Measurements from ENCODE around the gene CDC42EP3. TPM values are rescaled to one million over a fixed set of nuclear protein-coding genes. Genes with fewer than 3 reads are reported as not detected.

Gene CDC42EP3
- total and polyA plus RNA-seq, 2 experiments from 2014 or later, result 31.4 TPM

DNA sequence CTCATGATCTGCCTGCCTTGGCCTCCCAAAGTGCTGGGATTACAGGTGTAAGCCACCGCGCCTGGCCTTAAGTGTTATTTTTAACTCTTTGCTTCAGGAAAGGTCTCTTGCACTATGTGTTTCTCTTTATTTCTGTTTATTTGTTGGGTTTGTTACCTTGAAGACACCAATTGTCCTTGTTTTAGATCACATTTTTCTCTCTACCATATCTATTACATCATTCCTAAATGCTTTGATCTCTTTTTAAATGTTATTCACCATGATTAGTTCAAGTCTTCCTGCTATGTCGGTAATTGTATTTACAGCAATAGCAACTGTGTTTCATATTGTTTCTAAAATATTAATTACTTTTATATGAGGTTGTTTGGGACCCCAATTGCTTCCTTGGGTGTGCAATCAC is 77.7 kb downstream of the CDC42EP3 start:
- Histone ChIP-seq H3K27me3 (ENCODE audit: insufficient read depth) (no peaks in the 10 kb centered on the region), H4K20me1 (replicated peaks; ENCODE audit: insufficient read depth) (no peaks in the 10 kb centered on the region), H3K4me1 (ENCODE audit: insufficient read depth) (peaks cover 17% of the 10 kb centered on the region), H3K4me2 (no peak overlapping the region), H3K79me2 (replicated peaks; ENCODE audit: insufficient read depth) (no peaks in the 10 kb centered on the region), H3K4me3 (no peak overlapping the region), H3F3A (replicated peaks; ENCODE audit: low read depth) (no peaks in the 10 kb centered on the region), H3K9me2 (ENCODE audit: insufficient read depth) (no peaks in the 10 kb centered on the region; the same call in none of the 2 replicates), H3K27ac (ENCODE audit: low read depth) (no peak overlapping the region), H3K36me3 (ENCODE audit: insufficient read depth) (peaks cover 11% of the 10 kb centered on the region; the same call in 1 of the 2 replicates), H2AFZ (no peak overlapping the region)
- Mint-ChIP-seq H3K36me3 (ENCODE audit: low read depth) (peaks cover 20% of the 10 kb centered on the region), H3K4me1 (peaks cover 18% of the 10 kb centered on the region), H3K27me3 (ENCODE audit: insufficient read depth, low read depth, poor library complexity) (peaks cover 2% of the 10 kb centered on the region), H3K9me3 (peaks cover 26% of the 10 kb centered on the region), H3K27ac (no peak overlapping the region), H3K4me3 (no peak overlapping the region)
- DNase-seq (ENCODE audit: low spot score) (no peak), ATAC-seq (no peak)
- no peak for TF ChIP-seq CTCF (conservative IDR thresholded peaks at IDR 0.05; ENCODE audit: low read depth in 2 of 2)
- no peak for TF ChIP-seq STAT1 (IDR thresholded peaks at IDR 0.05; ENCODE audit: unreplicated experiment)
- TF ChIP-seq, protein P1, sequence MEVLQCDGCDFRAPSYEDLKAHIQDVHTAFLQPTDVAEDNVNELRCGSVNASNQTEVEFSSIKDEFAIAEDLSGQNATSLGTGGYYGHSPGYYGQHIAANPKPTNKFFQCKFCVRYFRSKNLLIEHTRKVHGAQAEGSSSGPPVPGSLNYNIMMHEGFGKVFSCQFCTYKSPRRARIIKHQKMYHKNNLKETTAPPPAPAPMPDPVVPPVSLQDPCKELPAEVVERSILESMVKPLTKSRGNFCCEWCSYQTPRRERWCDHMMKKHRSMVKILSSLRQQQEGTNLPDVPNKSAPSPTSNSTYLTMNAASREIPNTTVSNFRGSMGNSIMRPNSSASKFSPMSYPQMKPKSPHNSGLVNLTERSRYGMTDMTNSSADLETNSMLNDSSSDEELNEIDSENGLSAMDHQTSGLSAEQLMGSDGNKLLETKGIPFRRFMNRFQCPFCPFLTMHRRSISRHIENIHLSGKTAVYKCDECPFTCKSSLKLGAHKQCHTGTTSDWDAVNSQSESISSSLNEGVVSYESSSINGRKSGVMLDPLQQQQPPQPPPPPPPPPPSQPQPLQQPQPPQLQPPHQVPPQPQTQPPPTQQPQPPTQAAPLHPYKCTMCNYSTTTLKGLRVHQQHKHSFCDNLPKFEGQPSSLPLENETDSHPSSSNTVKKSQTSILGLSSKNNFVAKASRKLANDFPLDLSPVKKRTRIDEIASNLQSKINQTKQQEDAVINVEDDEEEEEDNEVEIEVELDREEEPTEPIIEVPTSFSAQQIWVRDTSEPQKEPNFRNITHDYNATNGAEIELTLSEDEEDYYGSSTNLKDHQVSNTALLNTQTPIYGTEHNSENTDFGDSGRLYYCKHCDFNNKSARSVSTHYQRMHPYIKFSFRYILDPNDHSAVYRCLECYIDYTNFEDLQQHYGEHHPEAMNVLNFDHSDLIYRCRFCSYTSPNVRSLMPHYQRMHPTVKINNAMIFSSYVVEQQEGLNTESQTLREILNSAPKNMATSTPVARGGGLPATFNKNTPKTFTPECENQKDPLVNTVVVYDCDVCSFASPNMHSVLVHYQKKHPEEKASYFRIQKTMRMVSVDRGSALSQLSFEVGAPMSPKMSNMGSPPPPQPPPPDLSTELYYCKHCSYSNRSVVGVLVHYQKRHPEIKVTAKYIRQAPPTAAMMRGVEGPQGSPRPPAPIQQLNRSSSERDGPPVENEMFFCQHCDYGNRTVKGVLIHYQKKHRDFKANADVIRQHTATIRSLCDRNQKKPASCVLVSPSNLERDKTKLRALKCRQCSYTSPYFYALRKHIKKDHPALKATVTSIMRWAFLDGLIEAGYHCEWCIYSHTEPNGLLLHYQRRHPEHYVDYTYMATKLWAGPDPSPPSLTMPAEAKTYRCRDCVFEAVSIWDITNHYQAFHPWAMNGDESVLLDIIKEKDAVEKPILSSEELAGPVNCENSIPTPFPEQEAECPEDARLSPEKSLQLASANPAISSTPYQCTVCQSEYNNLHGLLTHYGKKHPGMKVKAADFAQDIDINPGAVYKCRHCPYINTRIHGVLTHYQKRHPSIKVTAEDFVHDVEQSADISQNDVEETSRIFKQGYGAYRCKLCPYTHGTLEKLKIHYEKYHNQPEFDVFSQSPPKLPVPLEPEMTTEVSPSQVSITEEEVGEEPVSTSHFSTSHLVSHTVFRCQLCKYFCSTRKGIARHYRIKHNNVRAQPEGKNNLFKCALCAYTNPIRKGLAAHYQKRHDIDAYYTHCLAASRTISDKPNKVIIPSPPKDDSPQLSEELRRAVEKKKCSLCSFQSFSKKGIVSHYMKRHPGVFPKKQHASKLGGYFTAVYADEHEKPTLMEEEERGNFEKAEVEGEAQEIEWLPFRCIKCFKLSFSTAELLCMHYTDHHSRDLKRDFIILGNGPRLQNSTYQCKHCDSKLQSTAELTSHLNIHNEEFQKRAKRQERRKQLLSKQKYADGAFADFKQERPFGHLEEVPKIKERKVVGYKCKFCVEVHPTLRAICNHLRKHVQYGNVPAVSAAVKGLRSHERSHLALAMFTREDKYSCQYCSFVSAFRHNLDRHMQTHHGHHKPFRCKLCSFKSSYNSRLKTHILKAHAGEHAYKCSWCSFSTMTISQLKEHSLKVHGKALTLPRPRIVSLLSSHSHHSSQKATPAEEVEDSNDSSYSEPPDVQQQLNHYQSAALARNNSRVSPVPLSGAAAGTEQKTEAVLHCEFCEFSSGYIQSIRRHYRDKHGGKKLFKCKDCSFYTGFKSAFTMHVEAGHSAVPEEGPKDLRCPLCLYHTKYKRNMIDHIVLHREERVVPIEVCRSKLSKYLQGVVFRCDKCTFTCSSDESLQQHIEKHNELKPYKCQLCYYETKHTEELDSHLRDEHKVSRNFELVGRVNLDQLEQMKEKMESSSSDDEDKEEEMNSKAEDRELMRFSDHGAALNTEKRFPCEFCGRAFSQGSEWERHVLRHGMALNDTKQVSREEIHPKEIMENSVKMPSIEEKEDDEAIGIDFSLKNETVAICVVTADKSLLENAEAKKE (CRISPR knock-in tag; IDR thresholded peaks at IDR 0.05), result no peak
- no peak for TF ChIP-seq EZH2phosphoT487 (IDR thresholded peaks at IDR 0.05; ENCODE audit: unreplicated experiment)
- no peak for TF ChIP-seq CREB1 (CRISPR knock-in tag; IDR thresholded peaks at IDR 0.05; ENCODE audit: low read depth)
- no peak for TF ChIP-seq JUNB (IDR thresholded peaks at IDR 0.05; ENCODE audit: unreplicated experiment)
- no peak for TF ChIP-seq REST (IDR thresholded peaks at IDR 0.05; ENCODE audit: unreplicated experiment)
- TF ChIP-seq ZNF114 (CRISPR knock-in tag; IDR thresholded peaks at IDR 0.05), result no peak
- TF ChIP-seq, protein P2, sequence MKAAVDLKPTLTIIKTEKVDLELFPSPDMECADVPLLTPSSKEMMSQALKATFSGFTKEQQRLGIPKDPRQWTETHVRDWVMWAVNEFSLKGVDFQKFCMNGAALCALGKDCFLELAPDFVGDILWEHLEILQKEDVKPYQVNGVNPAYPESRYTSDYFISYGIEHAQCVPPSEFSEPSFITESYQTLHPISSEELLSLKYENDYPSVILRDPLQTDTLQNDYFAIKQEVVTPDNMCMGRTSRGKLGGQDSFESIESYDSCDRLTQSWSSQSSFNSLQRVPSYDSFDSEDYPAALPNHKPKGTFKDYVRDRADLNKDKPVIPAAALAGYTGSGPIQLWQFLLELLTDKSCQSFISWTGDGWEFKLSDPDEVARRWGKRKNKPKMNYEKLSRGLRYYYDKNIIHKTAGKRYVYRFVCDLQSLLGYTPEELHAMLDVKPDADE (IDR thresholded peaks at IDR 0.05), result no peak
